Tibial artery (tissue), 4 donors: ENCODE measurements around the gene ZNF292.
A peak's percentile ranks its signal among the peaks of the same experiment; 100 is the strongest.

ENCODE experiments used
- DNase-seq, 2 donors: peaks; one replicate each; pipeline ENCODE4 v3.0.0-alpha.2; 2019
- H3K27ac ChIP-seq, 2 donors: fragments of 200-600 bp; sonication (generic) in 1 of 2; 1 replicate in 1 of 2; 2 replicates in 1 of 2; pipeline ENCODE4 v1.5.1; 2018 to 2019; ENCODE audit warnings: mild to moderate bottlenecking in 1 of 2
- H3K27me3 ChIP-seq, 2 donors: fragments of 200-600 bp; sonication (generic) in 1 of 2; one replicate each; pipeline versions ENCODE4 v1.5.1 to v1.6.0; 2016 to 2019
- H3K36me3 ChIP-seq, 3 donors: fragments of 200-600 bp; sonication (generic) in 2 of 3; one replicate each; pipeline ENCODE4 v1.5.1; 2016 to 2019; ENCODE audit warnings: mild to moderate bottlenecking in 2 of 3
- H3K4me1 ChIP-seq, 4 donors: fragments of 200-600 bp; sonication (generic) in 2 of 4; 1 replicate in 3 of 4; 2 replicates in 1 of 4; pipeline ENCODE4 v1.5.1; 2016 to 2019
- H3K4me3 ChIP-seq, 2 donors: fragments of 200-600 bp; sonication (generic) in 1 of 2; 1 replicate in 1 of 2; 2 replicates in 1 of 2; pipeline ENCODE4 v1.5.1; 2018 to 2019; ENCODE audit warnings: mild to moderate bottlenecking in 2 of 2
- H3K9me3 ChIP-seq, 3 donors: fragments of 200-600 bp; sonication (generic) in 1 of 3; one replicate each; pipeline ENCODE4 v1.5.1; 2016 to 2019
- intact Hi-C: fragments of 100-400 bp; cut with DNase I; formaldehyde crosslinking; loops from one replicate; pipeline ENCODE4 v1.15.0; 2023; ENCODE audit warnings: low total_unique reads
- TF ChIP-seq, protein P1 (sequence below), 2 experiments: fragments of 200-600 bp in 1 of 2; fragments of 450-650 bp in 1 of 2; IDR thresholded peaks; one replicate each; pipeline ENCODE4 v1.5.1; 2017 to 2019; ENCODE audit warnings: antibody characterized with exemption in 2 of 2, mild to moderate bottlenecking in 1 of 2, moderate library complexity in 1 of 2

ZNF292 gene

GRCh38 chr6:87154993-87155841, at the start of gene ZNF292:
Gene ZNF292 (plus strand): TSS chr6:87155565. CDS start chr6:87155592, 27 bp downstream.
- peak; percentile 97 to 98 for DNase-seq
- Histone ChIP-seq H3K4me1 (peaks cover 0 to 50% (median 12%) of the 10 kb centered on the region in 4 donors), H3K4me3 (peak within 1 kb of the TSS; percentile 88 to 99), H3K36me3 (no peaks in the 10 kb centered on the region), H3K27ac (peak within 1 kb of the TSS; percentile 97 to 98), H3K9me3 (no peaks in the 10 kb centered on the region), H3K27me3 (no peaks in the 10 kb centered on the region)
- TF ChIP-seq, protein P1, sequence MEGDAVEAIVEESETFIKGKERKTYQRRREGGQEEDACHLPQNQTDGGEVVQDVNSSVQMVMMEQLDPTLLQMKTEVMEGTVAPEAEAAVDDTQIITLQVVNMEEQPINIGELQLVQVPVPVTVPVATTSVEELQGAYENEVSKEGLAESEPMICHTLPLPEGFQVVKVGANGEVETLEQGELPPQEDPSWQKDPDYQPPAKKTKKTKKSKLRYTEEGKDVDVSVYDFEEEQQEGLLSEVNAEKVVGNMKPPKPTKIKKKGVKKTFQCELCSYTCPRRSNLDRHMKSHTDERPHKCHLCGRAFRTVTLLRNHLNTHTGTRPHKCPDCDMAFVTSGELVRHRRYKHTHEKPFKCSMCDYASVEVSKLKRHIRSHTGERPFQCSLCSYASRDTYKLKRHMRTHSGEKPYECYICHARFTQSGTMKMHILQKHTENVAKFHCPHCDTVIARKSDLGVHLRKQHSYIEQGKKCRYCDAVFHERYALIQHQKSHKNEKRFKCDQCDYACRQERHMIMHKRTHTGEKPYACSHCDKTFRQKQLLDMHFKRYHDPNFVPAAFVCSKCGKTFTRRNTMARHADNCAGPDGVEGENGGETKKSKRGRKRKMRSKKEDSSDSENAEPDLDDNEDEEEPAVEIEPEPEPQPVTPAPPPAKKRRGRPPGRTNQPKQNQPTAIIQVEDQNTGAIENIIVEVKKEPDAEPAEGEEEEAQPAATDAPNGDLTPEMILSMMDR (IDR thresholded peaks at IDR 0.05) = no peak
- intact Hi-C loops = no loop called here

GRCh38 chr6:87105823-87106222, 49.5 kb upstream of the ZNF292 start:
- TF ChIP-seq, protein P1 (IDR thresholded peaks at IDR 0.05) = no peak
- Histone ChIP-seq H3K4me3 (no peak overlapping the region), H3K27me3 (no peaks in the 10 kb centered on the region), H3K36me3 (no peaks in the 10 kb centered on the region), H3K4me1 (no peaks in the 10 kb centered on the region), H3K27ac (no peak overlapping the region), H3K9me3 (no peaks in the 10 kb centered on the region)
- intact Hi-C loops = no loop called here
- no peak for DNase-seq

GRCh38 chr6:87110636-87111035, 44.7 kb upstream of the ZNF292 start:
- TF ChIP-seq, protein P1 (IDR thresholded peaks at IDR 0.05) = no peak
- intact Hi-C loops = no loop called here
- H3K27ac ChIP-seq = no peak overlapping the region

DNA sequence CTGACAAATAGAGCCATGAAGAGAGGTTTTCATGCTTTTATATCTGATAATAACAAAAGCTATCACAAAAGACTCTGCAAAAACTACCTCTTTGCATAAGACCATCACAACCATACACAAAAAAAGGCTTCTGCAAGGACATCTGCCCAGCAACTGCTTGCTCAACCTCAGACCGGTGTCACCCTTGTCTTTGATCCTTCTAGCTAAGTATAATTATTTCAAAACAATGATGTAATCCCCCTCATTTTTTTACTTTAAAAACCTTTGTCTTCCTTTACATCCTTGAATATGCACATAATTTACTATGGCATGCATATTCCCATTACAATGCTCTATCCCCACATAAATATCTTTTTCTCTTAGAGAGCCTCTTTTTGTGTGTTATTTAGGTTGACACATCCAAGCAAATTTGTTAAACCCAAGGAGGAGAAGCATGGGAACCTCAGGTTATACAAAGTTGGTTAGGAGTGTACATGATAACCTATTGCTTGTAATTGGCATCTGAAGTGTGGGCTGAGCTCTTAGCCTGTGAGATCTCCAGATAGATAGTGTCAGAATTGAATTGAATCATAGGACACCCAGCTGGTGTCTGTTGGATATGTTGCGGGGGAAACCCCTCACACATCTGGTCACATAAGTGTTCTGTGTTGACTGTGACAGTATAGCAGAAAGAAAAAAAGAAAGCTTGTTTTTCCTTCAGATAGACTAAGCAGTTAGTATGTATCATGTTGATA, 39.8 kb upstream of the ZNF292 start:
- no peak overlapping the region for H3K4me3 ChIP-seq
- no peaks in the 10 kb centered on the region for H3K4me1 ChIP-seq
- H3K27ac ChIP-seq = no peak overlapping the region
- DNase-seq = no peak
- TF ChIP-seq, protein P1 (IDR thresholded peaks at IDR 0.05) = no peak
- no peaks in the 10 kb centered on the region for H3K27me3 ChIP-seq
- no peaks in the 10 kb centered on the region for H3K9me3 ChIP-seq
- intact Hi-C loops = no loop called here
- no peaks in the 10 kb centered on the region for H3K36me3 ChIP-seq

More at GRCh38 chr6:87110636-87111035, 44.7 kb upstream of the ZNF292 start:
- no peak for DNase-seq
- H3K4me1 ChIP-seq = no peaks in the 10 kb centered on the region
- H3K9me3 ChIP-seq = no peaks in the 10 kb centered on the region
- H3K36me3 ChIP-seq = no peaks in the 10 kb centered on the region
- no peak overlapping the region for H3K4me3 ChIP-seq
- no peaks in the 10 kb centered on the region for H3K27me3 ChIP-seq

GRCh38 chr6:87116922-87117321, 38.4 kb upstream of the ZNF292 start:
- Histone ChIP-seq H3K27ac (no peak overlapping the region), H3K4me1 (no peaks in the 10 kb centered on the region), H3K9me3 (no peaks in the 10 kb centered on the region), H3K4me3 (no peak overlapping the region), H3K36me3 (no peaks in the 10 kb centered on the region), H3K27me3 (no peaks in the 10 kb centered on the region)
- no peak for DNase-seq
- TF ChIP-seq, protein P1 (IDR thresholded peaks at IDR 0.05) = no peak
- intact Hi-C loops = no loop called here
